Tibial nerve (tissue), 3 donors: ENCODE measurements around the gene RAB14.

Source experiments
- CTCF ChIP-seq, 5 experiments: fragments of 200-600 bp in 3 of 5; fragments of 450-650 bp in 2 of 5; sonication (generic) in 3 of 5; IDR thresholded peaks; one replicate each; pipeline ENCODE4 v1.5.1; 2016 to 2019; ENCODE audit warnings: antibody characterized with exemption in 5 of 5, mild to moderate bottlenecking in 3 of 5, moderate library complexity in 2 of 5
- POLR2A ChIP-seq, 2 donors: fragments of 450-650 bp; IDR thresholded peaks; one replicate each; pipeline ENCODE4 v1.6.1; 2017; ENCODE audit warnings: antibody characterized with exemption in 2 of 2, mild to moderate bottlenecking in 2 of 2, moderate library complexity in 2 of 2

- TF ChIP-seq CTCF (IDR thresholded peaks at IDR 0.05) (no peak), POLR2A (IDR thresholded peaks at IDR 0.05) (no peak)
Measured at GRCh38 chr9:121183666-121184423, 17.8 kb downstream of the RAB14 start.
